ENCODE measurements around the gene PTCH1.

The PTCH1 gene

GRCh38 chr9:95399261-95399660, 117.5 kb downstream of the PTCH1 start:
- no peak for DNase-seq (ENCODE audit: low read depth)
